PC-3 (cell line): Measurements from ENCODE around the gene UCK1.

Experiments used
- EZH2 ChIP-seq: fragments of 300-600 bp; sonication (generic); IDR thresholded peaks from one replicate; pipeline ENCODE4 v1.6.1; 2017; ENCODE audit warnings: antibody characterized with exemption, mild to moderate bottlenecking, low read length; ENCODE audit not compliant: unreplicated experiment
- EZH2phosphoT487 ChIP-seq: fragments of 300-600 bp; sonication (generic); IDR thresholded peaks from 2 replicates; pipeline ENCODE4 v1.6.1; 2018; ENCODE audit warnings: mild to moderate bottlenecking, antibody characterized with exemption, low read length, borderline replicate concordance
- TF ChIP-seq, protein P1 (sequence below): fragments of 300-600 bp; sonication (generic); conservative IDR thresholded peaks from 2 replicates; pipeline ENCODE4 v1.5.1; 2017; ENCODE audit warnings: antibody characterized with exemption, low read depth, mild to moderate bottlenecking, low read length

DNA sequence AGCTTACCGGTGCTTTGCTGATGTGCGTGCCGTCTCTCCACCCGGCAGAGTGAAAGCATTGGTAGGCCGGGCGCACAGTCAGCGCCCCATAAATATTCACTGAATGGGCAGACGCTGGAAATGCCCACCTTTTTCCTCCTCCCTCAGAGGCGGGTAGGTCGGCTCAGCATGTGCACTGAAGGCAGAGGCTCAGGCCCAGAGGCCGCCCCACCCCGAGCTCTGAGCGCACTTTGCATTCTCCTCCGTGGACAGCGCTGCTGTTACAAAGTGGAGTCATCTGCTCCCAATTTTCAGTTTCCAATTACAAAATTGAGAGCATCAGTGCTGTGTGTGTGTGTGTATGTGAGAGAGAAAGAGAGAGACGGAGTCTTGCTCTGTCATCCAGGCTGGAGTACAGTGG lies 10.6 kb downstream of the UCK1 start:
- TF ChIP-seq, protein P1, sequence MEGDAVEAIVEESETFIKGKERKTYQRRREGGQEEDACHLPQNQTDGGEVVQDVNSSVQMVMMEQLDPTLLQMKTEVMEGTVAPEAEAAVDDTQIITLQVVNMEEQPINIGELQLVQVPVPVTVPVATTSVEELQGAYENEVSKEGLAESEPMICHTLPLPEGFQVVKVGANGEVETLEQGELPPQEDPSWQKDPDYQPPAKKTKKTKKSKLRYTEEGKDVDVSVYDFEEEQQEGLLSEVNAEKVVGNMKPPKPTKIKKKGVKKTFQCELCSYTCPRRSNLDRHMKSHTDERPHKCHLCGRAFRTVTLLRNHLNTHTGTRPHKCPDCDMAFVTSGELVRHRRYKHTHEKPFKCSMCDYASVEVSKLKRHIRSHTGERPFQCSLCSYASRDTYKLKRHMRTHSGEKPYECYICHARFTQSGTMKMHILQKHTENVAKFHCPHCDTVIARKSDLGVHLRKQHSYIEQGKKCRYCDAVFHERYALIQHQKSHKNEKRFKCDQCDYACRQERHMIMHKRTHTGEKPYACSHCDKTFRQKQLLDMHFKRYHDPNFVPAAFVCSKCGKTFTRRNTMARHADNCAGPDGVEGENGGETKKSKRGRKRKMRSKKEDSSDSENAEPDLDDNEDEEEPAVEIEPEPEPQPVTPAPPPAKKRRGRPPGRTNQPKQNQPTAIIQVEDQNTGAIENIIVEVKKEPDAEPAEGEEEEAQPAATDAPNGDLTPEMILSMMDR: no peak
- TF ChIP-seq EZH2phosphoT487 (no peak), EZH2 (no peak)
